GM12874 (cell line): ENCODE data around the gene RDH16.

Source experiments
- TF ChIP-seq, protein P1 (sequence below): IDR thresholded peaks from 2 replicates; pipeline ENCODE4 v1.5.1; 2011; ENCODE audit warnings: low read depth, mild to moderate bottlenecking, control low read depth, low read length, moderate library complexity; ENCODE audit not compliant: insufficient read depth

The RDH16 gene

DNA sequence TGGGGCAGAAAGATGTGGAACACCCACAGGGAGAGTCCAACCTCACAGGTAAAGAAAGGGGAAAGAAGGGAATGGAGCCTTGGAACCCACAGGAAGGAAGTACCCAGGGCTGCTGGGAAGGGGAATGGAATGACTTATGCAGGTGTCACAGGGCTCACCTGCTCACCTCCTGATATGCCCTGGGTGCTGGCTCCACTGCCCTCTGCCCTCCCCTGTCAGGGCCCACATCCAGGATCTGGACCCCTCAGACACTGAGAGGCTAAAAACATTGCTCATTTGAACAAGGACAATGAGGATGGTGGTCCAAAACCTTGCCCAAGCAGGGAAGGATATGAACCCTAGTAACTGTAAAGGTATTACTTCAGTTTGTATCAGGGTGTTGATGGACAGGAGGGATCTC is 29.6 kb upstream of the RDH16 start:
- TF ChIP-seq, protein P1, sequence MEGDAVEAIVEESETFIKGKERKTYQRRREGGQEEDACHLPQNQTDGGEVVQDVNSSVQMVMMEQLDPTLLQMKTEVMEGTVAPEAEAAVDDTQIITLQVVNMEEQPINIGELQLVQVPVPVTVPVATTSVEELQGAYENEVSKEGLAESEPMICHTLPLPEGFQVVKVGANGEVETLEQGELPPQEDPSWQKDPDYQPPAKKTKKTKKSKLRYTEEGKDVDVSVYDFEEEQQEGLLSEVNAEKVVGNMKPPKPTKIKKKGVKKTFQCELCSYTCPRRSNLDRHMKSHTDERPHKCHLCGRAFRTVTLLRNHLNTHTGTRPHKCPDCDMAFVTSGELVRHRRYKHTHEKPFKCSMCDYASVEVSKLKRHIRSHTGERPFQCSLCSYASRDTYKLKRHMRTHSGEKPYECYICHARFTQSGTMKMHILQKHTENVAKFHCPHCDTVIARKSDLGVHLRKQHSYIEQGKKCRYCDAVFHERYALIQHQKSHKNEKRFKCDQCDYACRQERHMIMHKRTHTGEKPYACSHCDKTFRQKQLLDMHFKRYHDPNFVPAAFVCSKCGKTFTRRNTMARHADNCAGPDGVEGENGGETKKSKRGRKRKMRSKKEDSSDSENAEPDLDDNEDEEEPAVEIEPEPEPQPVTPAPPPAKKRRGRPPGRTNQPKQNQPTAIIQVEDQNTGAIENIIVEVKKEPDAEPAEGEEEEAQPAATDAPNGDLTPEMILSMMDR: no peak

DNA sequence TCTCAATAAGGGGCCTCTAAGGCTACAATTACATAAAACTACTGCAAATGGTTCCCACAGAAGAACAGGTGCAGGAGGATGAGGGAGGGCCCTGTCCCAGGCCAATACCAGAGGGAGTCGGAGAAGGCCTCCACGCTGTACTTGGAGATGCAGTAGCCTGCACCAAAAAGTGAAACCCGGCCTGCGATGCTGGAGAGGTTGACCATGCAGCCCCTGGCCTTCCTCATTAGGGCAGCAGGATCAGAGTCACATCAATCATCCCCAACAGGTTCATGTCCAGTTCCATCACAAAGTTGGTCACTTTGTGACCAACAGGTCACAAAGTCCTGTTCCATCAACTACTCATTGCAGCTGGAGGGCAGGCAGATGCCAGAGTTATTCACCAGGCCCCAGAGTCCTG is 26.0 kb upstream of the RDH16 start:
- TF ChIP-seq, protein P1: no peak

DNA sequence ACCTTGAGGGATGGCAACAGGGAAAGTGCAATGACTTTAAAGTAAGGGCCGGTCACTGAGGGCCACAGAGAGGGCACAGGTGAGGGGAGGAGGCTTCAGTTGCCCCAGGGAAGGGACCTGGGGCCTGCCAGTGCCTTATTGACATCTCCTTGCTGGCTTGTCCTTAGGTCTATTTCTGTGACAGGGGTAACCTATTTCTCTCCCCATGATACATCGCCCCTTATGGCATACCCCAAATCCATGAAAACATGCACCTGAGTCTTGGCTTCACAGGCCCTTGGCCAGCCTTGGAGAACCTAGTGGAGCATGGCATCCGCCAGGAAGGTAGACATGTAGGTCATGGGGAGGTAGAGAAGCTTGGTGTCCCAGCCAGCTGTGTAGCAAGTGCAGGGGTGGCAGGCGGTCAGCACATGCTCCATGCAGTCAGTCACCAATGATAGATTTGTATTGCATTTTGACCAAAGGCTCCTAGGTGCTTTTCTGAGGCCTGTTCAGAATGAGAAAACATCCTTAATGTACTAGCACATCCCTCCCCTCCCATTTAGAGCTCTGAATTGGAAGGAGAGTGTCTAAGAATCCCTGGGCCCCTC is 23.6 kb upstream of the RDH16 start:
- TF ChIP-seq, protein P1: no peak

DNA sequence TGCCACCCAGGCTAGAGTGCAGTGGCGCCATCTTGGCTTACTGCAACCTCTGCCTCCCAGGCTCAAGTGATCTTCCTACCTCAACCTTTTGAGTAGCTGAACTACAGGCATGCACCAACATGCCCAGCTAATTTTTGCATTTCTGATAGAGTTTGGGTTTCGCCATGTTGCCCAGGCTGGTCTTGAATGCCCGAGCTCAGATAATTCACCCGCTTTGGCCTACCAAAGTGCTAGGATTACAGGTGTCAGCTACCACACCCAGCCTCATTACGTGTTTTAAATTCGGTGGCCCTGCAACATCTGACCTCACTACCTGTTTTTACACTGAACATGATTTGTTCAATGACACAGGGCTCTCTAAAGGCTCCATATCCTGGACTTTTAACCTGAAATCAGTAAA is 22.9 kb upstream of the RDH16 start:
- TF ChIP-seq, protein P1: no peak

DNA sequence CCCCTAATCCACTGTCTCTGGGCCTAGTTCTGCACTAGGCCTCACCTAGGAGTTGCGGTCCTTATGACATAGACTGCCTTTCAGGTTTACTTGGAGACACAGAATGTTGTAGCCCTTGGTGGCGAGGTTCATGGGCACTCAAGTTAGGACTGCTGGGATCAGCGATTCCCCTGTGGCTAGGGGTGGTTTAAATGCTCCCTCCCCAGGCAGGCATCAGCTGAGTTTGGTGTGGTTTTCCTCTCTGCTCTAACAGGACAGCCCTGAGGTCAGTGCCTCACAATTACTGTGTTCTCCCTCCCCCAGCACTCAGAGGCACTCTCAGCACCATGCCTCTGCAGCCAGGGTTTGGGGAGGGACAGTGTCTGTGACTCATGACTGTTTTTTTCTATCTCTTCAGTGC is 22.2 kb upstream of the RDH16 start:
- TF ChIP-seq, protein P1: no peak

DNA sequence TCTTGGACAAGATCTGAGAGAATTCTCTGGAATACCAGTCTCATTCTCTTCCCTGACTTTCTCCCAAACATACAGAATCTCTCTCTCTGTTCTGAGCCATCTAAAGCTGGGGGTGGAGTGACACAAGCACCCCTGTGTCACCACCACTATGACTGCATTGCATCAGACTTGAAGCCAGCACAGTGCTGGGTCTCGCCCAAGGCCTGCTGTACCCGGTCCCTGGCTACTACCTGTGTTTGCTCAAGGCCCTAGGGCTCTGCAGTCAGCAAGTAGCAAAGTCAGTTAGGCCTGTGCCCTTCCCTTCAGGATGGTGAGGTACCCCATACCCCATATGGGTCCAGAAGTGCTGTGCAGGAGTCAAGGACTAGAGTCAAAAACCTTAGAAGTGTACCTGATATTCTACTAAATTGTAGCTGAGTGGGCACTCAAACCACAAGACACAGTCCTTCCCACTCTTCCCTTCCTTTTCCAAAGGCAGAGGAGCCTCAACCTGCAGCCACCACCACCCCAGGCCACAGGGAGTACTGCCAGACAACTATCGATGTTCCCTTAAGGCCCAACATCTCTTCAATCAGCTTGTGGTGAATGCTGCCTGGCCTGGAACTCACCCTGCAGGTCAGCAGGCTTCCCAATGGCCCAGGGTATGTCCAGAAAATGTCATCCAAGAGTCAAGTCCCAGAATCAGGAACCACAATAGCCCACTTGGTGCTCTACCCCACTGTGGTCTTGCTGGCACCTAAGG is 21.2 kb upstream of the RDH16 start:
- TF ChIP-seq, protein P1: no peak

DNA sequence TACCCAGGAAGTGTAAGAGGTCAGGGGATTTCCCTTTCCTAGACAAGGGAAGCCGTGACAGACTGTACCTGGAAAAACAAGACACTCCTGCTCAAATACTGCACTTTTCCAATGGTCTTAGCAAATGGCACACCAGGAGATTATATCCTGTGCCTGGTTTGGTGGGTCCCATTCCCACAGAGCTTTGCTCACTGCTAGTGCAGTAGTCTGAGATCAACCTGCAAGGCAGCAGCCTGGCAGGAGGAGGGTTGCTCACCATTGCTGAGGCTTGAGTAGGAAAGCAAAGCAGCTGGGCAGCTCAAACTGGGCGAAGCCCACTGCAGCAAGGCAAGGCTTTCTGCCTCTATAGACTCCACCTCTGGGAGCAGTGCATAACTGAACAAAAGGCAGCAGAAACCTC is 1.0 kb upstream of the RDH16 start:
- TF ChIP-seq, protein P1: no peak
